Lung microvascular endothelial cell (primary cell): ENCODE data around the gene P2RY6. TPM values are rescaled to one million over a fixed set of nuclear protein-coding genes. Genes with fewer than 3 reads are reported as not detected.
"Not testable (repeated sequence)": the region's sequence is repeated elsewhere in the genome, so short reads cannot be mapped to it uniquely, and the experiment has no call there.

Experiments used
- DNase-seq, 2 donors: peaks; one replicate each; pipeline versions ENCODE4 v3.0.0 to v3.0.0-alpha.2; 2010; ENCODE audit warnings: low read depth in 2 of 2
- total RNA-seq: library from RNA; depleted of rRNA; stranded (reverse); fragments of >200 nt; gene quantifications from 2 replicates; pipeline ENCODE4 v1.2.1, GENCODE V29; 2014

Gene P2RY6, protein sequence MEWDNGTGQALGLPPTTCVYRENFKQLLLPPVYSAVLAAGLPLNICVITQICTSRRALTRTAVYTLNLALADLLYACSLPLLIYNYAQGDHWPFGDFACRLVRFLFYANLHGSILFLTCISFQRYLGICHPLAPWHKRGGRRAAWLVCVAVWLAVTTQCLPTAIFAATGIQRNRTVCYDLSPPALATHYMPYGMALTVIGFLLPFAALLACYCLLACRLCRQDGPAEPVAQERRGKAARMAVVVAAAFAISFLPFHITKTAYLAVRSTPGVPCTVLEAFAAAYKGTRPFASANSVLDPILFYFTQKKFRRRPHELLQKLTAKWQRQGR
- total RNA-seq: 0.20 and 0.22 TPM in 2 replicates

DNA sequence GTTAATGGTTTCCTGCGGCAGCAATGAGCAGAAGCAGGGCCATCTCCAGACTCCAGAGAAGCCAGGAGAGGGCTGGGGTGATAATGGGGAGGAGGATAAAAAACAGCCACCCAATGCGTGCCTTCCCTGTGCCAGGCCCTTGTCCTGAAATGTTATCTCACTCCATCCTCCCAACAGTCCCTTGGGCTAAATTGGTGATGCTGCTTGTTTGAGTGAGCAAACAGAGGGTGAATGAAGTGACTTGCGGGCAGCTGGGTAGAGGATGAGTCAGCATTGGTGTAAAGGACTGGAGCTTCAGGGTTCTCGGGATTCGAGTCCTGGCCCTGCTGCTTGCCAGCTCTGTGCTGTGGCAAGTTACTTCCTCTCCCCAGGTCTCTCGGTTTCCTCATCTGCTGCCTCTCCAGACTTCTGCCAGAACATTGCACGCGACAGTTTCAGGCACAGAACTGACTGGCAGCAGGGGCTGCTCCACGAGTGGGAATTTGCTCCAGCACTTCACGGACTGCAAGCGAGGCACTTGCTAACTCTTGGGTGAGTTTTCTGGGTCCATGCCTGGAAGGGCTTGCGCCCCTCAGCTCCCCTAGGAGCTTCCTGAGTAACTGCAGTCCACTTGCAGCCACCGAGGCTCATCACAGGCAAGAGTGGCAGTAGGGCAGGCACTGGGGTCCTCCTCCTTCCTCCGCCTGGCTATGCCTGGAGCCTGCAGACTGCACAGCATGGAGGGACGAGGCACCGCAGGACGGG, at the start of gene P2RY6:
Gene P2RY6, plus strand, starts transcription at position 403 of the 744 bp plus-strand sequence. CDS start 24,181 bp downstream, outside the sequence.
- peak in 1 of 2 donors; percentile 37 for DNase-seq

DNA sequence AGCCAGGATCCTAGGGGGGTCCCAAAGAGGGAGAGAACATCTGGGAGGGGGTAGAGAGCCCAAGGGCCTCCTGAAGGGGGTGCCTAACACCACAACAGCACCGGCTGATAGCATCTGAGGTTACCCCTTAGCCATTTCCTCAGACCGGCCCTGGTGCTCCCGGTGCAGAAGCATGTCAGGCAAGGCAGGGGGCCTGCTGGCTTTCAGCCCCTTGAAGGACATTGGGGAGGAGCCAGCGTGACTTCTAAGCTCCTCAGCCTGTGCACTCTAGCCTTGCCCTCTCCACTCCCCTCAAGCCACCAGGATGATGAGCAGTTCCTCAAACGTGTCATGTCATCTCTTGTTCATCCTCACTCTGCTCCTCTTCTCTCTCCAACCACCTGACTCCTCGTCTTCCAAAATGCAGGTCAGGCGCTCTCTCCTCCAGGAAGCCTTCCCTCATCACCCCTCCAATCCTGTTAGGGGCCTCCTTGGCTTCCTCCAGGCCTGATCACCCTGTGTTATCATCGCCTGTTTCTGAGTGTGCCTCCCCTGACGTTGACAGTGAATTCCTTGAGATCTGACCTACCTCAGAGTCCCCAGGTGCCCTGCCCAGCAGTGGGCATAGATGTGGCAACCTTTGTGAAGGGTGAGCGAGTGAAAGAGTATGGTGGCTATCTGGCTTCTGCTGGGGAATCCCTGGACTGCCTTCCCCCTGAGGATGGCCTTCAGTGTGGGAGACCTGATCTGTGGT, 48.0 kb upstream of the P2RY6 start:
- DNase-seq: no peak

DNA sequence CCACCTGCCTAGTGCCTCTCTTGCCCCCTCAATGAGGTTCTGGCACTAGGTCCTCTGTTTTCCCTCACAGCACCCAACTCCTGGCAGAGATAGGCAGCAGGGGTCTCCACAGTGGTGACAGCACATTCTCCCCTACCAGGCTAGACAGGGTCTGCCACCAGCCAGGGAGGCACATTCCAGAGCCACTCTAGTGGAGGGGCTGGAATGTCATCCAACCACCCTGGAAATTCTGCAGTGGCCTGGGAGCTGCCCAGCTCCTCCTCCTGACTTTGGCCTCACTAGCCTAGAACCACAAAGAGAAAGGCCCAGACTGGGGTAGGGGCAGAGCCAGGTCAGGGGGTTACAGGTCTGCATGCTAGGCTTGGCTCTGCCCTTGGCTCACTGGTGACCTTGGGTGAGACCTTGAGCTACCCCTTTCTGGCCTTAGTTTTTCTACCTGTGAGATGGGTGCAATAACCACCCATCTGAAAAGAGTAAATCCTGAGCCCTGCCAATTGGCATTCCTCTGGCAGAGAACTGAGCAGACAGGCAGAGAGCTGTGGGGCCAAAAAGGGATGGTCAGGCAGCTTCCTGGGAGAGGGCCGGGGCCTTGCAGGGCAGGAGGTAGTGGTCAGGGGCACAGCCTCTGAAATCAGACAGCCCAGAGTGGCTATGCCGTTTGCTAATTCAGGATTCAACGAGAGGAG, 47.0 kb upstream of the P2RY6 start:
- no peak for DNase-seq

DNA sequence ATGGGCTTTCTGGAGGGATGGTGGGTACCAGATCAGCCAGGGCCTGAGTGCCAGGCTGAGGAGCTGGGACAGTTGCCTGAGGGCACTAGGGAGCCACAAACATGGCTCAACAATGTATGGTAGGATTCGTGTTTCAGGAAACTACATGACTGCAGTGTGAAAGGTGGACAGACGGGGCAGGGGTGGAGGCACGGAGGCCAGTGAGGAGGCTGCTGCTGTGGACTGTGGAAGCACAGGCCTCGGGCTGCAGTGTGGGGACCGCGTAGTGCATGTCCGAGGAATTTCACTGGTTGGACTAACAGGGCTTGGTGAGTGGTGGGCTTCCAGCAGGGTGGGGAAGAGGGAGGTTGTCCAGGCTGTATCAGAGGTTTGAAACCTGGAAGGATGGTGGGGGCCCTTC, 46.3 kb upstream of the P2RY6 start:
- DNase-seq: no peak

DNA sequence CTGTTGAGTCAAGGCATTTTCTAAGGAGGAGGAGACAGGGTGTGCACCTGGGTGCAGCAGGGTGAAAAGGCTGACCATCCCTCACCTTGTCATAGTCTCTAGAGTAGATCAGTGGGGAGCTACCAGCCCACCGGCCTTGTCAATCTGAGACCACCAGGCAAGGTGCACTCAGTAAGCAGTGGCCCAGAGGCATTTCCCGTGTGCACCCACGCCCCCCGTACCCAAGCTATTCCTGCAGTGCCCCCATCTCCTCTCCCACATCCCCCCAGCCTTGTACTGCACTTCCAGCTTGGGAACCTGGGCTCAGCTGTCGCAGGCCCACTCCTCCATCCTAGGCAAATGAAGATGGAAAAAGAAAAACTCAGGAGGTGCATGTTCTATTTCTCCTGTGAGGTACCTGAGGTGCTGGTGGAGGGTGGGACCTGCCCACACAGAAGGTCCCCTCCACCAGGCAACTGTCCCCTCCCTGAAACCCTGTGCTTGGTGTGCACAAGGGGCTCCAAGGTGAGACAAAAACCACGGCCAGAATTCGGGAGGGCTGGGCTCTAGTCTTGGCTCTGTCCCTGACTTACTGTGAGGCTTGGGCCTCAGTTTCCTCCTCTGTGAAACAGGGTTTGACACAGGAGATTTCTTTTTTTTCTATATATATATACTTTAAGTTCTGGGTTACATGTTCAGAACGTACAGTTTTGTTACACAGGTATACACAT, 45.7 kb upstream of the P2RY6 start:
- no peak for DNase-seq

DNA sequence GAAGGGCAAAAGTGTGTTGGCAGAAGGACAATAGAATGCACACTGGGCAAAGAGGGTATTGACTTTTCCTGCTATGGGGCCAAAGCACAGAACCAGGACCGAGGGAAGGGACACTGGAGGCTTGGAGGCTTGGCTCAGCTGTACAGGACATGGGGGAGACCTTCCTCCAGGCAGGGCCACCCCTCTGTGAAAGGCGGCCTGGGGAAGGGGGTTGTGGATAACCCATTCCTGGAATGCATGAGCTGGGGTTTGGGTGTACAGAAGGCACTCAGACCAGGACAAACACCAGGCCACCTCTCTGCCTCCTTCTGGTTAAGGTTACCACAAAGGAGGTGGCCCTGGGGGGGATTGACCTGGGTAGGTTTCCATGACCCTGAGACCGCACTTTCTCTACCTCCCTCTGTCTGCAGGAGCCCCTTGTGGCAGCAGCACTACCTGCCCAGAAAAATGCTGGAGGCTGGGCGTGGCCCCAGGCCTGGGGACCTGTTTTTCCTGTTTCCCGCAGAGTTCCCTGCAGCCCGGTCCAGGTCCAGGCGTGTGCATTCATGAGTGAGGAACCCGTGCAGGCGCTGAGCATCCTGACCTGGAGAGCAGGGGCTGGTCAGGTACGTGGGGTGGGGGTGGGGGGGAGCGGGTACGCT, 44.4 kb upstream of the P2RY6 start:
- no peak for DNase-seq

DNA sequence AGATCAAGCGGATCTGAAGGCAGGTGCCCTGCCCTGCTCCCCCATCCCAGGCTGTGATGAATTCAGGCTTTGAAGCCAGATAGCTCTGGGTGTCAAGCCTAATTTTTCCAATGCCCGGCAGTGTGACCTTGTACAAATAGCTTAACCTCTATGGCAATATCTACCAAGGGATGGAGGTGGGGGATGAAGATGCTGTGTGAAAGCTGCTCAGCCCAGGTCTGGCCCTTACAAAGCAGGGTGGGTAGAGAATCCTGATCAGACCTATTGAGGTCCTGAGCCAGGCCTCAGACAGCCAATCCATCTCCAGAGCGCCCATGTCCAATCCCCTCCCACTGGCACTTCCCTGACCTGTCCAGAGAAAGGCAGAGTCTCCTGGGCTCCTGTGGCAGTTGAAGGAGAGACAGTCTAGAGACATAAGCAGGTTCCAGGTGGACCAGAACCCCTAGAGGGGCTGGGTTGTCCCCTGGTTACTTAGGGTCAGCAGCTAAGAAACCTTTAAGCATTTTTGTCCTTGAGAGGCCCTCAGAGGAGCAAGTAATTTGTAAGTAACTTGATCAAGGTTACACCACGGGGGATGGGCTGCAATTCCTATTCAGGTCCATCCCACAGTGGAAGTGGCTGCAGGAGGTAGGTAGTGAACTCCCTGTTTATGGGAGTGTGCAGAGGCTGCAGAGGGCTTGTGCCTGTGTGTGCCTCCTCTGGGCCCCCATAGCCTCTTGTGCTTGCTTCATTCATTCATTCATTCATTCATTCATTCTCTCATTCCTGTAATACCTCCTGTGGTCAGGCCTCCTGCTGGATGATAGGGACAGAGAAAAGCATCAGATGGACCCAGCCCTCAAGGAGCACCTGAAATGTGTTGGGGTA, 43.6 kb upstream of the P2RY6 start:
- no peak for DNase-seq

DNA sequence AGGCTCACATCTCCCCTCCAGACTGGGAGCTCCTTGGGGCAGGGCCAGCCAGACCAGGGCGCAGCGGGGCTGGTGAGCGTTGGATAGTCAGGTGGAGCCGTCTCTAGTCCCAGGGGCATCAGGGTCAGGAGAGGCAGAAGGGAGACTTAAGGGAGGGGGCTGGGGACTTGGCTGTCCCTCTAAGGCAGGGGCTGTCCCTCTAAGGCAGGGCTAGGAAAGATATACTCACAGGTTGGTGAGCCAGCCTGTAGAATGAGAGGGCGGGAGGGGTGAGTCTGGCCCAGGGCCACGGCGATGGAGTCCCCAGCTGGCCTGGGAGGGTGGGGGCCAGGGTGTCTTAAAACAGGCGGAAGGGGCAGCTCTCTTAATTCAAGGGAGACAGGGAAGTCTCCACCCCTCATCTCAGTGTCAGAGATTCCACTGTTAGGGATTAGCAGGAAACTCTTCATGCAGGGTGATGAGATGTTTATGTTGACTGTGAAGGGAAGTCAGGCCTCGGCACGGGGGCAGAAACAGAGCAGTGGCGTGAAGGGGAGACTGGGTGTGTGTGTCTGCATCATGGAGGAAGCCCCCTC, 42.7 kb upstream of the P2RY6 start:
- DNase-seq: peak; percentile 44 to 78

DNA sequence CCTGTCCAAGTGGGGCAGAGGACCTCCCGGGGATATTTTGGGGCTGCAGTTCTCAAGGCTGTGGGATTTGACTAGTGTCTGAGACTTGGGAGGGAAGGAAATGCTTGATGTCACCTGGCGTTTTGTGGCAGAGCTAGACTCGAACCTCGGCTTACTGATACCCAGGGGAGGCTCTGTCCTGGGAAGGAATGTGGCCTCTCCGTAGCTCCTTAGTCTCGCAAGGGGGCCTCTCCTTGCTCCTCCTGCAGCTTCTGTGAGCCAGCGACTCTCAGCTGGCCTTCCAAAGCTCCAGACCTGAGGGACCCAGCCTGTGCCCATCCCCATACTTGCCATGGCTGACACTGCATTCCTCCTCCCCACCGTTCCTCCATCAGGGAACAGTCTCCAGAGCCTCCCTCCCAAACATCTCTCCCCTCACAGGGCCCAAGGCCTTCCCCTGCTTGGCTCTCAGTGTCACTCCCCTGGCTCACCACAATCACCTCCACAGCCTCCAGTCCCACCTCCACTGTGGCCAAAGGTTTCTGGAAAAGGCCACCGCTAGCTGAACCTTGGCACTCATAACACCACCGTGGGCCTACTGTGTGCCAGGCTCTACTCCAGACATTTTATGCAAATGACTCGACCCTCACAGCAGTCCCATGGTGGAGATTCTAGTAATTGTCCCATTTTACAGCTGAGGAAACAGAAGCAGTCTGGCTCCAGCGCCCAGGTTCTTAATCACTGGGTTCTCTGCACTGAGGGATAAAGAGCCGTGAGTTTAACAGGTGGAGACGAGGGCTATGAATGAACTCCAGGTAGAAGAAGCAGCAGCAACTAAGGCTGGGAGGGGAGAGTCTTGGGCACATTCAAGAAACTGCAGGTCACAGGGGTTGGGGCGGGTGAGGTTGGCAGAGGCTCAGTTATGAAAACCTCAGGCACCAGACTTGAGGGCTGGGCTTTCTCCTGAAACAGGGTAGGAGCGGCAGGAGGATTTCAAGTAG, 42.0 kb upstream of the P2RY6 start:
- DNase-seq: no peak

DNA sequence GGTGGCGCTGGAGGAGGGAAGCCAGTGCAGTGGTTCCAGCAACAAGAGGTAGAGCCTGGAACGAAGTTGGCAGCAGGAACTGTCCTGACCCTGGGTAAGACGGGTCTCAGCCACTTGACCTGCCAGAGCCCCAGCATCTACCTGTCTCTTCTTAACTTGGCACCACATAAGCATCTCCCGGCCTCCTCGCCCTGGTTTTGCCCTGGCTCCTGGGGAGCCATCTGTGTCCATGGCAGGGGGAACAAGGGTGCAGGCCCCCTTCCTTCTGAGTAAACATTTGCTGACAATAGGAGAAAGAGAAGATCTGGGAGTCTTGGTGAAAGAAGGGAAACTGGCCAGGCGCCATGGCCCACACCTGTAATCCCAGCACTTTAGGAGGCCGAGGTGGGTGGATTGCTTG, 41.2 kb upstream of the P2RY6 start:
- no peak for DNase-seq

DNA sequence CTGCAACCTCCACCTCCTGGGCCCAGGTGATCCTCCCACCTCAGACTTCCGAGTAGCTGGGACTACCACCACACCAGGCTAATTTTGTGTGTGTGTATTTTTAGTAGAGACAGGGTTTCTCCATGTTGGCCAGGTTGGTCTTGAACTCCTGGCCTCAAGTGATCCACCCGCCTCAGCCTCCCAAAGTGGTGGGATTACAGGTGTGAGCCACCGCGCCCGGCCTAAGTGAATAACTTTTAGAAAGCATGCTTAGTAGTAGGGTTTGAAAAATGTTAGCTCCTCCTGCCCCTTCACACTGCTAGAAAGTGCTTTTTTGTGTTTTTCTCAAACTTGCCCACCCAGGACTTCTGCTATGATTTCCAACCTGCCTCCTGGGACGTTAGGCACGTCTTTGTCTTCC, 39.7 kb upstream of the P2RY6 start:
- not testable (repeated sequence) for DNase-seq

DNA sequence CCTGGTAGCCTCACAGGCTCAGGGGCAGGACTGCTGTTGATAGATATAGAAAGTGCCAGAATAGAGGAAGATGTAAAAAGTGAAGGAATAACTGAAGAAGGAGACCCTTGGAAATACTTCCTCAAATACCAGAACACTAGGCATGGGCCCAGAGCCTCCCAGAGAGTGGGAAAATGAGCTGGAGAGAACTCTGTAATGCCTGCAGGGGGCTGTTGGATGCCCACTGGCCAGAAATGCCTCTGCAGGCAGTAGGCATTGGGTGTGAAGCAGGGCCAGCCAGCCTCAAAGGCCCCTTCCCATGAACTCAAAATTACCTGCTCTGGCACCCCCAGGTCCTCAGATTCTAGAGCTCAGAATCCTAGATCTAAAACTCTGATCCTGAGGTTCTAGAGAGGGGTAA, 38.9 kb upstream of the P2RY6 start:
- DNase-seq: no peak

DNA sequence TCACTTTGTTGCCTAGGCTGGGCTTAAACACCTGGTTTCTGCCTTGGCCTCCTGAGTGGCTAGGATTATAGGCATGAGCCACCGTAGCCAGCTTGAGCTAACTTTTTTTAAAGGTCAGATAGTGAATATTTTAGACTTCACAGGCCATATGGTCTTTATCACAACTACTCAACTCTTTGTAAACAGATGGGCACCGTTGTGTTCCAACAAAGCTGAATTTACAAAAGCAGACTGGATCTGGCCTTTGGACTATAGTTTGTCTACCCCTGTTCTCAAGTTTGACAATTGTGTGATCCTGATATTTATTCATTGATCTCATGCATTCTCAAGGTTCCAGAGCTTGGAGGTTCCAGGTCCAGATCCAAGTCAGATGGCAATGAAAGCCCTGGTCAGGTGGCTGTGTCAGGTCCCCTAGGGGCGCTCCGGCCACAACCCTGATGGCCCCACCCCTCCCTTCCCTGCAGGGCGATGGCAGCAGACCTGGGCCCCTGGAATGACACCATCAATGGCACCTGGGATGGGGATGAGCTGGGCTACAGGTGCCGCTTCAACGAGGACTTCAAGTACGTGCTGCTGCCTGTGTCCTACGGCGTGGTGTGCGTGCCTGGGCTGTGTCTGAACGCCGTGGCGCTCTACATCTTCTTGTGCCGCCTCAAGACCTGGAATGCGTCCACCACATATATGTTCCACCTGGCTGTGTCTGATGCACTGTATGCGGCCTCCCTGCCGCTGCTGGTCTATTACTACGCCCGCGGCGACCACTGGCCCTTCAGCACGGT, 38.3 kb upstream of the P2RY6 start:
- DNase-seq: no peak

DNA sequence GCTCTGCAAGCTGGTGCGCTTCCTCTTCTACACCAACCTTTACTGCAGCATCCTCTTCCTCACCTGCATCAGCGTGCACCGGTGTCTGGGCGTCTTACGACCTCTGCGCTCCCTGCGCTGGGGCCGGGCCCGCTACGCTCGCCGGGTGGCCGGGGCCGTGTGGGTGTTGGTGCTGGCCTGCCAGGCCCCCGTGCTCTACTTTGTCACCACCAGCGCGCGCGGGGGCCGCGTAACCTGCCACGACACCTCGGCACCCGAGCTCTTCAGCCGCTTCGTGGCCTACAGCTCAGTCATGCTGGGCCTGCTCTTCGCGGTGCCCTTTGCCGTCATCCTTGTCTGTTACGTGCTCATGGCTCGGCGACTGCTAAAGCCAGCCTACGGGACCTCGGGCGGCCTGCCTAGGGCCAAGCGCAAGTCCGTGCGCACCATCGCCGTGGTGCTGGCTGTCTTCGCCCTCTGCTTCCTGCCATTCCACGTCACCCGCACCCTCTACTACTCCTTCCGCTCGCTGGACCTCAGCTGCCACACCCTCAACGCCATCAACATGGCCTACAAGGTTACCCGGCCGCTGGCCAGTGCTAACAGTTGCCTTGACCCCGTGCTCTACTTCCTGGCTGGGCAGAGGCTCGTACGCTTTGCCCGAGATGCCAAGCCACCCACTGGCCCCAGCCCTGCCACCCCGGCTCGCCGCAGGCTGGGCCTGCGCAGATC, 37.5 kb upstream of the P2RY6 start:
- DNase-seq: no peak

DNA sequence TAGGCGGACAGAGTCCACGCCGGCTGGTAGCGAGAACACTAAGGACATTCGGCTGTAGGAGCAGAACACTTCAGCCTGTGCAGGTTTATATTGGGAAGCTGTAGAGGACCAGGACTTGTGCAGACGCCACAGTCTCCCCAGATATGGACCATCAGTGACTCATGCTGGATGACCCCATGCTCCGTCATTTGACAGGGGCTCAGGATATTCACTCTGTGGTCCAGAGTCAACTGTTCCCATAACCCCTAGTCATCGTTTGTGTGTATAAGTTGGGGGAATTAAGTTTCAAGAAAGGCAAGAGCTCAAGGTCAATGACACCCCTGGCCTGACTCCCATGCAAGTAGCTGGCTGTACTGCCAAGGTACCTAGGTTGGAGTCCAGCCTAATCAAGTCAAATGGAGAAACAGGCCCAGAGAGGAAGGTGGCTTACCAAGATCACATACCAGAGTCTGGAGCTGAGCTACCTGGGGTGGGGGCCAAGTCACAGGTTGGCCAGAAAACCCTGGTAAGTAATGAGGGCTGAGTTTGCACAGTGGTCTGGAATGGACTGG, 36.8 kb upstream of the P2RY6 start:
- no peak for DNase-seq

DNA sequence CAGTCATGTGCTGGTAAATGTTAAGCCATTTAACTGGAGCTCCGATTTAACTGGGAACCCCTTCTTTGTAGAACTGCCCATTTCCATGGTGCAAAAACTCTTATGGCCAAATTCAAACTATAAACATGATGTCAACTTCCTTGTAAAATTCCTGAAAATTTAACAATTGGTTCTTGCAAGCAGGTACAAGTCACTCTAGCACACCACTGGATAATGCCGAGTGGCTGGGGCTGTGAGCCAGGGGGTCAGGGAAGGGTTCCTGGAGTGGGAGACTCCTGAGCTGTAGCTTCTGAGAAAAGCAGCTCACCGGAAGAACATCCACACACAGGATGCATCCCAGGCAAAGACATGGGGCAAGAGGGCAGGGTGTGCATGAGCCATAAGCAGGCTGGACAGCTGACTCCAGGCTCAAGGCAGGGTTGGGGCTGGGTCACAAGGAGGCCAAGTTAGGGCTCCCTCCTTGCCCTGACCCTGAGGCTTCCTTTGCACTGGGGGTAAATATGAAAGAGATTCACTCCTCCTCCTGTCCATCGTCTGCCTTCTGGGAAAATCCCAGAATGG, 35.9 kb upstream of the P2RY6 start:
- no peak for DNase-seq
